Activated CD8-positive, alpha-beta T cell treated with anti-CD3 and anti-CD28 coated beads for 36 hours (primary cell): Measurements from ENCODE around the gene DNAH1. TPM values are rescaled to one million over a fixed set of nuclear protein-coding genes. Genes with fewer than 3 reads are reported as not detected.

Source experiments
- ATAC-seq: fragments of 200-7000 bp; cut with Tn5 transposase; one replicate; pipeline ENCODE4 v1.10.0; 2021; ENCODE audit warnings: mild to moderate bottlenecking, moderate library complexity
- CTCF ChIA-PET: fragments of 350-600 bp; sonication (Branson Sonifier 250); formaldehyde crosslinking; loops from one replicate; lab custom pipeline; 2021; ENCODE audit warnings: antibody characterized with exemption; lab: Charles Lee
- POLR2A ChIA-PET: fragments of 350-600 bp; sonication (Branson Sonifier 250); formaldehyde crosslinking; loops from one replicate; lab custom pipeline; 2021; ENCODE audit warnings: antibody characterized with exemption; lab: Charles Lee
- DNase-seq: peaks from one replicate; pipeline ENCODE4 v3.0.0-alpha.2; 2020
- H3K27ac Mint-ChIP-seq: one replicate; pipeline ENCODE4 v1.8.0; 2021; ENCODE audit warnings: mild to moderate bottlenecking, mixed read lengths
- H3K27me3 Mint-ChIP-seq: one replicate; pipeline ENCODE4 v1.8.0; 2021; ENCODE audit warnings: mixed read lengths
- H3K36me3 Mint-ChIP-seq: one replicate; pipeline ENCODE4 v1.8.0; 2021; ENCODE audit warnings: low read depth, mixed read lengths
- H3K4me1 Mint-ChIP-seq: one replicate; pipeline ENCODE4 v1.8.0; 2021; ENCODE audit warnings: low read depth, mixed read lengths
- H3K4me3 Mint-ChIP-seq: one replicate; pipeline ENCODE4 v1.8.0; 2021; ENCODE audit warnings: mild to moderate bottlenecking, moderate library complexity, mixed read lengths
- H3K9me3 Mint-ChIP-seq: one replicate; pipeline ENCODE4 v1.8.0; 2021; ENCODE audit warnings: mixed read lengths
- intact Hi-C: fragments of 100-400 bp; cut with micrococcal nuclease; formaldehyde crosslinking; loops from one replicate; pipeline ENCODE4 v1.10.0; 2022
- total RNA-seq, 2 experiments: library from RNA; stranded (reverse); gene quantifications; one replicate each; pipeline ENCODE4 v1.2.3, GENCODE V29; 2021
- TF ChIP-seq, protein P1 (sequence below): fragments of 200-600 bp; IDR thresholded peaks from one replicate; pipeline ENCODE4 v1.8.0; 2022; ENCODE audit warnings: antibody characterized with exemption, mild to moderate bottlenecking

The DNAH1 gene
- total RNA-seq, 2 experiments from 2014 or later: 9.2 to 10.2 TPM

DNA sequence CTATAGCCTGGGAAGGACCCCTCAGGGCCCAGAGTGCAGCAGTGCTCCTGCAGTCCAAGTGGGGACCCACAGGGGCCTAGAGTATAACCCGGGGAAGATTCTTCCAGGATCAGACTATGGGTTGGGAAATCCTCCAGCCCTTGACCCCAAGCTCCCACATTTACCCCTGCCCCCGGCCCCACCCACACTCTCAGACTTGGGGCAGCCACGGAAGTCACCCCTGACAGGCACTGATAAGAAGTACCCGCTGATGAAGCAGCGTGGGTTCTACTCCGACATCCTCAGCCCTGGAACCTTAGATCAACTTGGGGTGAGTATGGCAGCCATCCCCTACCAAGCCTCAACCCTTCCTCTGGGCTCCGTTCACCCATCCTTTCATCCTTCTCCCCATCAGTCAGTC, 6.3 kb downstream of the DNAH1 start:
- ATAC-seq (no peak), DNase-seq (no peak)
- no peak overlapping the region for H3K4me3 Mint-ChIP-seq
- TF ChIP-seq, protein P1, sequence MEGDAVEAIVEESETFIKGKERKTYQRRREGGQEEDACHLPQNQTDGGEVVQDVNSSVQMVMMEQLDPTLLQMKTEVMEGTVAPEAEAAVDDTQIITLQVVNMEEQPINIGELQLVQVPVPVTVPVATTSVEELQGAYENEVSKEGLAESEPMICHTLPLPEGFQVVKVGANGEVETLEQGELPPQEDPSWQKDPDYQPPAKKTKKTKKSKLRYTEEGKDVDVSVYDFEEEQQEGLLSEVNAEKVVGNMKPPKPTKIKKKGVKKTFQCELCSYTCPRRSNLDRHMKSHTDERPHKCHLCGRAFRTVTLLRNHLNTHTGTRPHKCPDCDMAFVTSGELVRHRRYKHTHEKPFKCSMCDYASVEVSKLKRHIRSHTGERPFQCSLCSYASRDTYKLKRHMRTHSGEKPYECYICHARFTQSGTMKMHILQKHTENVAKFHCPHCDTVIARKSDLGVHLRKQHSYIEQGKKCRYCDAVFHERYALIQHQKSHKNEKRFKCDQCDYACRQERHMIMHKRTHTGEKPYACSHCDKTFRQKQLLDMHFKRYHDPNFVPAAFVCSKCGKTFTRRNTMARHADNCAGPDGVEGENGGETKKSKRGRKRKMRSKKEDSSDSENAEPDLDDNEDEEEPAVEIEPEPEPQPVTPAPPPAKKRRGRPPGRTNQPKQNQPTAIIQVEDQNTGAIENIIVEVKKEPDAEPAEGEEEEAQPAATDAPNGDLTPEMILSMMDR: no peak
- ChIA-PET POLR2A (interaction anchor here (1.2 kb wide), 1 partner anchor 12 kb away, joined by 3 read pairs; no protein-coding TSS in a partner anchor), CTCF (interaction anchor here (1.8 kb wide), 1 partner anchor 102 kb away, joined by 4 read pairs; no protein-coding TSS in a partner anchor)
- no peaks in the 10 kb centered on the region for H3K36me3 Mint-ChIP-seq
- intact Hi-C loops: no loop called here
- no peaks in the 10 kb centered on the region for H3K9me3 Mint-ChIP-seq
- H3K27me3 Mint-ChIP-seq: no peaks in the 10 kb centered on the region
- H3K4me1 Mint-ChIP-seq: peaks cover 6% of the 10 kb centered on the region
- no peak overlapping the region for H3K27ac Mint-ChIP-seq

DNA sequence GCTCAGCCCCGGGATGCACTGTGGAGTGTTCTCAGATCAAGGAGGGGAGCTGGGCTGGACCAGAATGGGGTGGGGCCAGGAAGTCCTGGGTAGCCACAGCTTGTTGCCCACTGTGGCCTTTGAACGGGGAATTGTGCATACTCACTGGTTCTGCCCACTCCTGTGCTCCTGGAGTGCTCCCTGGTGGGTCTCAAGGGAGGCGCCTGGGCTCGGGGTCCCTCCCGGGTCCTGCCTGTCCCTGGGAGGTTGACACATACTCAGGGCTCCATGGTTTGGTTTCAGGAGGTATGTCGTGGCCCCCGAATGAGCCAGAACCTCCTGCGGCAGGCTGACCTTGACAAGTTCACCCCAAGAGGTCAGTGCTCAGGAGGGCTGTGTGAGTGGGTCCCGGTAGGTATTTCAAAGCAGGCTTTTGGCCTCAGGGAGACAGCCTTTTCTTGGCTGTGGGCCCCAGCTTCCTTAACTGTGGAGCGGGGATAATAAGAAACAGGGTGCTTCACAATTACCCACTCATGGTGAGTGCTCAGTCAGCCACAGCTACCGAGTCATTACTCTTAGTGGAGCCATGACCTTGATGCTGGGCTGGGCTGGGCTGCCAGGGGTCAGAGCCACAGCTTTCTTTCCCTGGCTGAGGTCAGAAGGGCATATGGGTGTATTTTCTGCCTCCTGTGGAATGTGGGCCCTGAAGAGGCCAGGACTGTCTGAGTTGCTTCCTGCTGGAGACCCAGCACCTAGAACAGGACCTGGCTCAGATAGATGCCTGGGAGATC, 7.6 kb downstream of the DNAH1 start:
- Mint-ChIP-seq H3K27me3 (no peaks in the 10 kb centered on the region), H3K36me3 (no peaks in the 10 kb centered on the region), H3K4me3 (no peak overlapping the region), H3K4me1 (no peaks in the 10 kb centered on the region), H3K27ac (no peak overlapping the region), H3K9me3 (no peaks in the 10 kb centered on the region)
- DNase-seq: no peak
- intact Hi-C loops: no loop called here
- TF ChIP-seq, protein P1: no peak
- no peak for ATAC-seq
- ChIA-PET CTCF (interaction anchor here (1.1 to 1.8 kb wide), 3 partner anchors 15 to 107 kb away, joined by 3 to 5 read pairs (median 4); no protein-coding TSS in a partner anchor), POLR2A (no interaction called here)

DNA sequence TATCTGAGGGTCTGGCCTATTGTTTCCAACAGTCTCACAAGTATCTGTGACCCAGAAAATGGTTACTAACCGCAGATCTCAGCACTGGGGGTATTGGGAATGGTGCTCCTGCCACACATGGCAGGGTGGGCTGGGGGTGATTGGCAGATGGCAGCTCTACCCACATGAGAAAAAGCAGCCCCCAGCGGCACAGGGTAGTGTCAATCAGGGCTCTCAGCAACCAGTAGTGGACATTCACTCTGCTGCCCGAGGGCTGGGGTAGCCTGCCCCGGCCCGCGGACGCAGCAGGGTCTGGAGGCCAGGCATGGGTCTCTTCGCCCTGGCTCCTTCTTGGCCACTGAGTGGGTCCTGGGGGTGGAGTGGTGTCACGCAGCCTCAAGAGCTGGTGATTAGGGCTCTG, 8.6 kb downstream of the DNAH1 start:
- ChIA-PET POLR2A (no interaction called here), CTCF (interaction anchor here (0.8 to 1.1 kb wide), 2 partner anchors 33 to 108 kb away, joined by 3 read pairs; no protein-coding TSS in a partner anchor)
- Mint-ChIP-seq H3K27ac (no peak overlapping the region), H3K9me3 (no peaks in the 10 kb centered on the region), H3K27me3 (no peaks in the 10 kb centered on the region), H3K36me3 (no peaks in the 10 kb centered on the region), H3K4me1 (no peaks in the 10 kb centered on the region), H3K4me3 (no peak overlapping the region)
- no peak for ATAC-seq
- DNase-seq: no peak
- intact Hi-C loops: no loop called here
- TF ChIP-seq, protein P1: no peak

DNA sequence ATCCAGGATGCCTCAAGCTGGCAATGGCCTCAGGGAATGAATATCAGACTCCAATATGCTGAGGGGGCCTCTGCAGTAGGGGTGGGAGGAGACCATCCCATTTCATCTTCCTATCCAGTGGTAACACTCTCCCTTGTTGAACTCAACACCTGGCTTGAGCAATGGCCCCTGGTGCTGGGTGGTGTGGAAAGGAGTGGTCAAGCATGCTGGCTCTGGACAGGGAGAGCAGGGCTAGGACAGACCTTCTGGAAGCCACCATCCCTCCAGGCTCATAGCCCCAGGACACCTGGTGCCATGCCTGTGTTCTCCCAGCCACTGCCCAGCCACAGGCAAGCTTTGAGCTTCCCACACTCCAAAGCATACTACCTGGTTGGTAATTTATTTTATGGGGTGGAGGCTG, 9.6 kb downstream of the DNAH1 start:
- ATAC-seq (no peak), DNase-seq (no peak)
- intact Hi-C loops: no loop called here
- Mint-ChIP-seq H3K4me1 (no peaks in the 10 kb centered on the region), H3K4me3 (no peak overlapping the region), H3K27ac (no peak overlapping the region), H3K36me3 (no peaks in the 10 kb centered on the region), H3K9me3 (no peaks in the 10 kb centered on the region), H3K27me3 (no peaks in the 10 kb centered on the region)
- ChIA-PET CTCF (no interaction called here), POLR2A (no interaction called here)
- TF ChIP-seq, protein P1: no peak

DNA sequence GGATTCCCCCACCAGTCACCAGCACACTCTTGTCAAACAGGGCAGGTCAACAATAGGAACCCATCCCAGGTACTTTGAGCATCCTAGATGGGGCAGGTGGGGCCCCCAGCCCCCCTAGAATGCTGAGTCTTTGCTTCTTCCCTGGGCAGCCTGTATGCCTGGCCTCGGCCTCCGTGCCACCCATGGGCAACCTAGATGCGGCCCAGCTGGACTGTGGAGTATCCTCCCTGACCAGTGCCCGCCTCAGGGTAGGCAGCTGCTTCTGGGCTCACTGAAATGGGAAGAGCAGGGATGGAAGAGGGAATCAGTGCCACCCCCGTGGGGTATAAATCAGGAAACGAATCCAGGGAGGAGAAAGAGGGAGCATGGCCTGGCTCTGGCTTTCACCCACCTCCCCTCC, 10.9 kb downstream of the DNAH1 start:
- Mint-ChIP-seq H3K4me3 (no peak overlapping the region), H3K27me3 (no peaks in the 10 kb centered on the region), H3K27ac (no peak overlapping the region), H3K36me3 (no peaks in the 10 kb centered on the region), H3K4me1 (no peaks in the 10 kb centered on the region), H3K9me3 (no peaks in the 10 kb centered on the region)
- TF ChIP-seq, protein P1: no peak
- CTCF ChIA-PET: interaction anchor here (0.6 to 3.8 kb wide), 3 partner anchors 11 to 106 kb away, joined by 3 to 34 read pairs (median 4); no protein-coding TSS in a partner anchor
- ATAC-seq (no peak), DNase-seq (no peak)
- intact Hi-C loops: no loop called here
- POLR2A ChIA-PET: interaction anchor here (1.1 kb wide), 1 partner anchor 164 kb away, joined by 3 read pairs; no protein-coding TSS in a partner anchor
